ENCODE results near the gene TNFRSF4. TPM values are rescaled to one million over a fixed set of nuclear protein-coding genes. Genes with fewer than 3 reads are reported as not detected.

Gene TNFRSF4
- total RNA-seq, 1 experiment from 2014 or later, result 0.37 TPM

DNA sequence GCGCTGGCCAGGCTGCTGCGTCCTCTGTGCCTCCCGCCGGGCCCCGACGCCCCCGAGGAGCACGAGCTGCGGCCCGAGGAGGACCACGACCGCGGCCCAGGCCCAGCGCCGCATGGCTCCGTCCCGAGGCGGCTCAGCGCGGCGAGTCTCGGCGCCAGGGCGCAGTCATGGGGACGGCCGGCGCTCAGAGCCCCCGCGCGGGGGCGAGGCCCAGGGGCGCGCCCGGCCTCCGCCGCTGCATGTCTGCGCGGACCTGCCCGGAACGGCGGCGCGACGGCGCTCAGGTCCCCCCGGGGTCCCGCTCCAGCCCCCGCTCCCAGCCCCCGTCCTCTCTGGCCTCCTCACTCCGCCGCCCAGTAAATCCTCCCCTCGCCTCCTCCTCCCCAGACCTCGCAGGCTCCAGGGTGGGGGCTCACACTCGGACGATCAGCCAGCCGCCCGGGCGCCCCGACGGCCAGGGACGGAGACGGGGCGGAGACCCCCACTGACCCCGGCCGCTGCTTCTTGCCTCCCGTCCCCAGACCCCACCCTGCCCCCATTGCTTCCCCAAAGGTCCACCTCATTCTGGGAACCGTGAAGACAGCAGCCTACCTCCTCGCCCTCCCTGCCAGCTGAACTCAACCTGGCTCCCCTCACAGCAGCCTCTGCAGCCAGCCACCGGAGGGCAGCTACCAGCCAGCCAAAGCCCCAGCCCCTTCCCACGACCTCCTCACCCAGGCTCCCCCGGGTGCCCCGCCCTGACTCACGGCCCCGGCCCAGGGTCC lies 32.8 kb upstream of the TNFRSF4 start, which contains the start of gene C1QTNF12 (continued):
- TF ChIP-seq ZNF274 (IDR thresholded peaks at IDR 0.05; ENCODE audit: low read depth, low read length), result no peak
- TF ChIP-seq, protein P1, sequence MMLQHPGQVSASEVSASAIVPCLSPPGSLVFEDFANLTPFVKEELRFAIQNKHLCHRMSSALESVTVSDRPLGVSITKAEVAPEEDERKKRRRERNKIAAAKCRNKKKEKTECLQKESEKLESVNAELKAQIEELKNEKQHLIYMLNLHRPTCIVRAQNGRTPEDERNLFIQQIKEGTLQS (IDR thresholded peaks at IDR 0.05), result no peak
- TF ChIP-seq SP1 (IDR thresholded peaks at IDR 0.05; ENCODE audit: low read depth), result no peak
- TF ChIP-seq YY1 (IDR thresholded peaks at IDR 0.05; ENCODE audit: extremely low read depth, insufficient replicate concordance, low read depth, low read length), result no peak
- no peak for TF ChIP-seq CBX3 (IDR thresholded peaks at IDR 0.05; ENCODE audit: low read depth)
- TF ChIP-seq SIN3A (IDR thresholded peaks at IDR 0.05; ENCODE audit: low read depth), result no peak
- TF ChIP-seq, protein P2, sequence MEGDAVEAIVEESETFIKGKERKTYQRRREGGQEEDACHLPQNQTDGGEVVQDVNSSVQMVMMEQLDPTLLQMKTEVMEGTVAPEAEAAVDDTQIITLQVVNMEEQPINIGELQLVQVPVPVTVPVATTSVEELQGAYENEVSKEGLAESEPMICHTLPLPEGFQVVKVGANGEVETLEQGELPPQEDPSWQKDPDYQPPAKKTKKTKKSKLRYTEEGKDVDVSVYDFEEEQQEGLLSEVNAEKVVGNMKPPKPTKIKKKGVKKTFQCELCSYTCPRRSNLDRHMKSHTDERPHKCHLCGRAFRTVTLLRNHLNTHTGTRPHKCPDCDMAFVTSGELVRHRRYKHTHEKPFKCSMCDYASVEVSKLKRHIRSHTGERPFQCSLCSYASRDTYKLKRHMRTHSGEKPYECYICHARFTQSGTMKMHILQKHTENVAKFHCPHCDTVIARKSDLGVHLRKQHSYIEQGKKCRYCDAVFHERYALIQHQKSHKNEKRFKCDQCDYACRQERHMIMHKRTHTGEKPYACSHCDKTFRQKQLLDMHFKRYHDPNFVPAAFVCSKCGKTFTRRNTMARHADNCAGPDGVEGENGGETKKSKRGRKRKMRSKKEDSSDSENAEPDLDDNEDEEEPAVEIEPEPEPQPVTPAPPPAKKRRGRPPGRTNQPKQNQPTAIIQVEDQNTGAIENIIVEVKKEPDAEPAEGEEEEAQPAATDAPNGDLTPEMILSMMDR (IDR thresholded peaks at IDR 0.05 in 2 of 3, conservative IDR thresholded peaks at IDR 0.05 in 1 of 3; ENCODE audit: borderline replicate concordance in 1 of 3, insufficient read depth in 1 of 3, low read depth in 2 of 3, low read length in 2 of 3), result no peak

DNA sequence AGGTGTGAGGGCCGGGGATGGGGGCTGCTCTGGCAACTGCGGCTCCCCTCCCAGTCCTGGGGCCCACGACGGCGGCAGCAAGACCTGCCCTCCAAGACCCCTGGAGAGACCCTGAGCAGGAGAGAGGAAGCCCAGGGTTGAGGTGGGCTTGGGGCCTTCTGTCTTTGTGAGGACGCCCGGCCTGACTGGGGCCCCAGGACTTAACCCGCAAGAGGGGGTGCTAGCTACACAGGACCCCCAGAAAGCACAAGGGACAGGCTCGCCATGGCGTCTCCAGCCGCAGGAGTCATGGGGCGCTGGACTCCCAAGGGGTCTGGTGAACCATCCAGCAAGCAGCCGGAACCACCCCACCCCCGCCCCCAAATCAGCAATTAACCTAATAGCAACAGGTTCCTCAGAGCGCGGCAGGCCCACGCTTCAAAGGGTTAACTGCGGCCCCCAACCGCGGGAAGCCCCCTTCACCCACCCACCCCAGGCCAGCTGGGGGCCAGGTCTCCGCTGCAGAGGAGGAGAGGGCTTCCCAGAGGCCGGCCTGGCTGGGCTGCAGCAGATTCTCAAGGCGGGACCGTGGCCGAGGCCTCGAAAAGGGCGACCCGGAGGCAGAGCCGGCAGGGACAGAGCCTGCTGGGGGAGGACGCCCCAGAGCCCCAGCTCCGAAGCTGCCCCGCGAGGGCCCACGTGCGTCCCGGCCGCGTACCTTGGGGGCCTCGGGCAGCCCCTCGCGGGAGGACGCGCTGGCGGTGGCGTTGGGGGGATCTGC lies 32.0 kb upstream of the TNFRSF4 start:
- no peak for ATAC-seq
- no peak overlapping the region for H3K4me3 ChIP-seq (replicated peaks in 1 of 2; ENCODE audit: low read depth in 1 of 2, low read length in 2 of 2)
- DNase-seq (ENCODE audit: low read depth, low spot score), result no peak
- H4K20me1 ChIP-seq (ENCODE audit: insufficient read depth), result no peaks in the 10 kb centered on the region
- TF ChIP-seq POLR2AphosphoS5 (IDR thresholded peaks at IDR 0.05; ENCODE audit: low read depth, low read length) (no peak), YY1 (IDR thresholded peaks at IDR 0.05; ENCODE audit: extremely low read depth, insufficient replicate concordance, low read depth, low read length) (no peak), SIN3A (IDR thresholded peaks at IDR 0.05; ENCODE audit: low read depth) (no peak), RAD21 (IDR thresholded peaks at IDR 0.05; ENCODE audit: low read depth) (no peak), ELF1 (IDR thresholded peaks at IDR 0.05; ENCODE audit: borderline replicate concordance, low read depth) (no peak), ZFX (IDR thresholded peaks at IDR 0.05) (no peak), FOSL1 (IDR thresholded peaks at IDR 0.05; ENCODE audit: low read depth) (no peak), JUND (IDR thresholded peaks at IDR 0.05) (no peak), POLR2A (IDR thresholded peaks at IDR 0.05; ENCODE audit: borderline replicate concordance, extremely low read depth, insufficient read depth, insufficient read length) (no peak)
- TF ChIP-seq, protein P2 (IDR thresholded peaks at IDR 0.05 in 2 of 3, conservative IDR thresholded peaks at IDR 0.05 in 1 of 3; ENCODE audit: borderline replicate concordance in 1 of 3, insufficient read depth in 1 of 3, low read depth in 2 of 3, low read length in 2 of 3), result no peak
- TF ChIP-seq, protein P1 (IDR thresholded peaks at IDR 0.05), result no peak
- ChIA-PET CTCF (no interaction called here), POLR2A (no interaction called here), RAD21 (ENCODE audit: low non-redundant PET in 1 of 2, low total read pairs in 2 of 2, uncharacterized antibody in 2 of 2, unreplicated experiment in 2 of 2) (no interaction called here)
- intact Hi-C loops (cut with micrococcal nuclease), result no loop called here
- H3K9me2 ChIP-seq (ENCODE audit: insufficient read depth), result no peaks in the 10 kb centered on the region
- no peaks in the 10 kb centered on the region for H3K27me3 ChIP-seq (ENCODE audit: insufficient read depth, low read length)
- H3K27ac ChIP-seq (ENCODE audit: low read depth, low read length), result no peak overlapping the region; the same call in 1 of the 2 replicates
- no peak overlapping the region for H3K4me2 ChIP-seq (ENCODE audit: low read length)
- no peaks in the 10 kb centered on the region for H3K9me3 ChIP-seq (ENCODE audit: control insufficient read depth in 1 of 2, insufficient read depth in 1 of 2, low read depth in 1 of 2, low read length in 2 of 2)
- no TSS peak for BruUV-seq (replicated peaks)
- peaks cover 3 to 15% of the 10 kb centered on the region in 2 experiments; a peak in 3 of 4 replicates for H3K4me1 ChIP-seq (ENCODE audit: control insufficient read depth in 1 of 2, insufficient read depth in 2 of 2, low read length in 2 of 2)
- no peaks in the 10 kb centered on the region for H3K36me3 ChIP-seq (ENCODE audit: control insufficient read depth in 1 of 2, insufficient read depth in 2 of 2, low read length in 2 of 2)
- H3K79me2 ChIP-seq (ENCODE audit: insufficient read depth, low read length), result no peaks in the 10 kb centered on the region
- H2AFZ ChIP-seq (ENCODE audit: low read depth, low read length, poor library complexity, severe bottlenecking), result no peak overlapping the region
- H3K9ac ChIP-seq (ENCODE audit: low read length), result no peak overlapping the region

Data from HCT116 (cell line).